ENCODE data around the gene TUBGCP2.

DNA sequence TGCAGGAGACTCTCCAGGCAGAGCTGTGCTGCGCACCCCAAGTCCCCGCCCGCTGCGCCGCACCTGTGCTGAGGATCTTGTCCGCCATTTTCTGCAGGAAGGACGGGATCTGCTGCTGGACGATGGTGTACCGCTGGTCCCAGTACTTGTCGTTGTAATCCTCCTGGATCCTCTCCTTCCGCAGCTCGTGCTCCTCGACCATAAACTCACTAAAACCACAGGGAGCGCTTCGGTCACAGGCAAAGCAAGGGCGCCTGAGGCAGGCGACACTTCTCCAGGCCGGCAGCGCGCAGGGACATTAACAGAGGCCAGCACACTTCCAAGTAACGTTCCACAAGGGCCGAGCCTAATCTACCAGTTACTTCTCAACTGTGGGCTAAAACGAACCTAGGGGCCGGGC is 18.9 kb downstream of the TUBGCP2 start:
- TF ChIP-seq POLR2A (IDR thresholded peaks at IDR 0.05): no peak
- TF ChIP-seq, protein P1, sequence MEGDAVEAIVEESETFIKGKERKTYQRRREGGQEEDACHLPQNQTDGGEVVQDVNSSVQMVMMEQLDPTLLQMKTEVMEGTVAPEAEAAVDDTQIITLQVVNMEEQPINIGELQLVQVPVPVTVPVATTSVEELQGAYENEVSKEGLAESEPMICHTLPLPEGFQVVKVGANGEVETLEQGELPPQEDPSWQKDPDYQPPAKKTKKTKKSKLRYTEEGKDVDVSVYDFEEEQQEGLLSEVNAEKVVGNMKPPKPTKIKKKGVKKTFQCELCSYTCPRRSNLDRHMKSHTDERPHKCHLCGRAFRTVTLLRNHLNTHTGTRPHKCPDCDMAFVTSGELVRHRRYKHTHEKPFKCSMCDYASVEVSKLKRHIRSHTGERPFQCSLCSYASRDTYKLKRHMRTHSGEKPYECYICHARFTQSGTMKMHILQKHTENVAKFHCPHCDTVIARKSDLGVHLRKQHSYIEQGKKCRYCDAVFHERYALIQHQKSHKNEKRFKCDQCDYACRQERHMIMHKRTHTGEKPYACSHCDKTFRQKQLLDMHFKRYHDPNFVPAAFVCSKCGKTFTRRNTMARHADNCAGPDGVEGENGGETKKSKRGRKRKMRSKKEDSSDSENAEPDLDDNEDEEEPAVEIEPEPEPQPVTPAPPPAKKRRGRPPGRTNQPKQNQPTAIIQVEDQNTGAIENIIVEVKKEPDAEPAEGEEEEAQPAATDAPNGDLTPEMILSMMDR (IDR thresholded peaks at IDR 0.05 in 4 of 5, conservative IDR thresholded peaks at IDR 0.05 in 1 of 5): no peak

Data from gastrocnemius medialis (tissue), 4 donors.